Left forelimb (tissue), 1 donor: ENCODE data around the gene CLEC18C.
"Not testable (repeated sequence)": the region's sequence is repeated elsewhere in the genome, so short reads cannot be mapped to it uniquely, and the experiment has no call there.

ENCODE experiments used
- DNase-seq: peaks from one replicate; pipeline ENCODE4 v3.0.0-alpha.2; 2018; ENCODE audit warnings: low spot score

CLEC18C gene

GRCh38 chr16:70218586-70218985 is 45.0 kb downstream of the CLEC18C start:
- DNase-seq: not testable (repeated sequence)

- not testable (repeated sequence) for DNase-seq
Observed at GRCh38 chr16:70222574-70222973, 49.0 kb downstream of the CLEC18C start.

GRCh38 chr16:70223216-70223615 is 49.6 kb downstream of the CLEC18C start:
- not testable (repeated sequence) for DNase-seq

GRCh38 chr16:70223971-70224513 is 50.5 kb downstream of the CLEC18C start:
- not testable (repeated sequence) for DNase-seq

- DNase-seq: not testable (repeated sequence)
Observed at GRCh38 chr16:70224645-70225044, 51.1 kb downstream of the CLEC18C start.

GRCh38 chr16:70225430-70225829 is 51.8 kb downstream of the CLEC18C start:
- DNase-seq: not testable (repeated sequence)

GRCh38 chr16:70226024-70226423 is 52.4 kb downstream of the CLEC18C start:
- not testable (repeated sequence) for DNase-seq

GRCh38 chr16:70231831-70232230 is 58.2 kb downstream of the CLEC18C start:
- DNase-seq: not testable (repeated sequence)
